Measurements from ENCODE around the gene NAB1. TPM values are rescaled to one million over a fixed set of nuclear protein-coding genes. Genes with fewer than 3 reads are reported as not detected.

The NAB1 gene
- total RNA-seq, 4 donors from 2014 or later, result 63.3 to 84.3 (median 70.6) TPM

DNA sequence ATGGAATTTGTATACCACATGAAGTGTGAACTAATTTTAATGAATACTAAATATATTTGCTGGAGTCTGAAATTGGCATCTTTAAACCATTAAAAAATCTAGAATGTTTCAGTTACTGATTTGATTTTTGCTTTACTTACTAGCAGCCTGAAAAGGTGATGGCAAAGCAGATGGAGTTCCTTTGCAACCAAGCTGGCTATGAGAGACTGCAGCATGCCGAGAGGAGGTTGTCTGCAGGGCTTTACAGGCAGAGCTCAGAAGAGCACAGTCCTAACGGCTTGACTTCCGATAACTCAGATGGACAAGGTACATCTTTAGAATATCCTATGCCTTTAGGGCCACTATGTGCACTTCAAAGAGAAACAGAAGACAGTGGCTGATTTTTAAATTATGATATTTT is 36.5 kb downstream of the NAB1 start:
- no peaks in the 10 kb centered on the region for H3K27me3 ChIP-seq
- peaks cover 0 to 18% (median 0%) of the 10 kb centered on the region in 4 donors for H3K4me1 ChIP-seq
- H3K36me3 ChIP-seq, result peaks cover 0 to 27% (median 0%) of the 10 kb centered on the region in 3 donors
- H3K4me3 ChIP-seq, result no peak overlapping the region
- WGBS, 2 donors, result 70 to 71% methylated on average over 3 of the region's 3 CpGs
- H3K27ac ChIP-seq, result no peak overlapping the region
- TF ChIP-seq POLR2A (IDR thresholded peaks at IDR 0.05), result no peak
- TF ChIP-seq EP300 (IDR thresholded peaks at IDR 0.05), result no peak
- TF ChIP-seq CTCF (IDR thresholded peaks at IDR 0.05), result no peak
- no peak for DNase-seq (ENCODE audit: low spot score in 2 of 2)
- no peaks in the 10 kb centered on the region for H3K9me3 ChIP-seq

DNA sequence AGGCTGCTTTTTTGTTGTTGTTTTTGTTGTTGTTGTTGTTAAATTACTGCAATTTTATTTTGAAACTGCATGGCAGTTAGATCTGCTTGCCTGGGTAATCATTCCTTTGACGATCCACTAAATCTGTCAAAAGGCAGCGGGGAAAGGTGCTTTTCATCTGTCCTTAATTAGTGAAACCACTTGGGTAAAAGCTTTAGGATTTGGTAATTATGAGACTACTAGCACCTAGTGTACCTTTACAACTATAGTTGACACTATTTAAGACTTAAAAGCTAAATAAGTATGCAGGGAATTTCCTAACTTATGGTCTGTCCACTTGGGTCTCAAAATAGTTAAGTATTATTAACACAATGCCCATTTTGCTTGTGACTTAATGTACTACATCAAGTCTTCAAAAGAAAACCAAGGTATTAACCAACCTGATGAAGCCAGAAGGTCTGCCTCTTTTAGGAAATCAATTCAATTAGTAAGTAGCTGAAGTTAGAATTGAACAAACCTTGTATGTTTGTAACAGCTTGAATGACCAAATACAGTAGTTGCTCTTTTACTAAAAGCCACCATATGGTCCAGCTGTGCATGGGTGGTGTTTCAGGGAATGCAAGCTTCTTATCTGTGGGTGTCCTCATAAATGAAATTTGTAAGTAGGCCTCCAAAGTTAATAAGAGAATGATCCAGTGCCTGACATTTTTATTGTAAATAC is 44.8 kb downstream of the NAB1 start:
- Histone ChIP-seq H3K27ac (no peak overlapping the region), H3K4me3 (no peak overlapping the region), H3K36me3 (peaks cover 0 to 19% (median 0%) of the 10 kb centered on the region in 3 donors), H3K4me1 (no peaks in the 10 kb centered on the region), H3K9me3 (peaks cover 0 to 3% (median 0%) of the 10 kb centered on the region in 4 donors), H3K27me3 (no peaks in the 10 kb centered on the region)
- no peak for DNase-seq (ENCODE audit: low spot score in 2 of 2)
- WGBS, 2 donors, result 82 to 93% methylated on average over 2 of the region's 2 CpGs
- TF ChIP-seq CTCF (IDR thresholded peaks at IDR 0.05) (no peak), EP300 (IDR thresholded peaks at IDR 0.05) (no peak), POLR2A (IDR thresholded peaks at IDR 0.05) (no peak)

DNA sequence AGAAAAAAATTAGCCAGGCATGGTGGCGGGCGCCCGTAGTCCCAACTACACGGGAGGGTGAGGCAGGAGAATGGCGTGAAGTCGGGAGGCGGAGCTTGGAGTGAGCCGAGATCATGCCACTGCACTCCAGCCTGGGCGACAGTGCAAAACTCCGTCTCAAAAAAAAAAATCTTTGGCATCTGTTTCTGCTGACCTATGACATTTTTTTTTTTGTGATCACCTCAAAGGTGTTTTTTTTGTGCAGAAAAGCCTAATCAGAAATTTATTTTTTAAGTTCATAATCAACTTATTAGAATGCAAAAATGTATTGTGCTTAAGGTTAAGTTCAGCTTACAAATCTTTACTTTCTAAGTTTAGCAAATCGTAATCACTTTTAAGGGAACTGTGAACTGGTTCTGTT is 45.6 kb downstream of the NAB1 start:
- Histone ChIP-seq H3K4me1 (no peaks in the 10 kb centered on the region), H3K36me3 (peaks cover 0 to 15% (median 0%) of the 10 kb centered on the region in 3 donors), H3K4me3 (no peak overlapping the region), H3K27me3 (no peaks in the 10 kb centered on the region), H3K27ac (no peak overlapping the region), H3K9me3 (peaks cover 0 to 3% (median 0%) of the 10 kb centered on the region in 4 donors)
- TF ChIP-seq POLR2A (IDR thresholded peaks at IDR 0.05), result no peak
- TF ChIP-seq CTCF (IDR thresholded peaks at IDR 0.05), result no peak
- no peak for TF ChIP-seq EP300 (IDR thresholded peaks at IDR 0.05)
- 75 to 78% methylated on average over 11 of the region's 11 CpGs for WGBS, 2 donors
- no peak for DNase-seq (ENCODE audit: low spot score in 2 of 2)

DNA sequence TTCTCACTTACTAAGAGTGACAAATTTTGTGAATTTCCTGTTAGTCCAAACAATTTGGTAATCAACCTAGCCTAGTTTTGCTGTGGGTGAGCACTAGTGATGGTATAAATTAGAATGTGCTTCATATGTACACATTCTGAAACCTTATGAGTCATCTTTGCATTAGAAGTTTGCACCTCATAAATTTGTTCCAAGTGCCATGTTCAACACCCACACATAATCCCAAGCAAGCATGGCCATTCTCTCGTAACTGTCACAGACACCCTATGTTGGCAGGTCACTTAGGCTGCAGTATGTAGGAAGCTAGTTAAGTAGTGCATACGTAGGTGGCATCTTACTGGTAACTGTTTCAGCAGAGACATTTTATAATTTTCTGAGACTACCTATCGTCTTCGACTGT is 46.9 kb downstream of the NAB1 start:
- no peak overlapping the region for H3K27ac ChIP-seq
- 78 to 82% methylated on average over 4 of the region's 4 CpGs for WGBS, 2 donors

More for the DNA sequence above, 46.9 kb downstream of the NAB1 start:
- H3K9me3 ChIP-seq, result peaks cover 0 to 3% (median 0%) of the 10 kb centered on the region in 4 donors
- no peaks in the 10 kb centered on the region for H3K4me1 ChIP-seq
- TF ChIP-seq CTCF (IDR thresholded peaks at IDR 0.05), result no peak
- no peak for TF ChIP-seq POLR2A (IDR thresholded peaks at IDR 0.05)
- TF ChIP-seq EP300 (IDR thresholded peaks at IDR 0.05), result no peak
- H3K36me3 ChIP-seq, result peaks cover 0 to 15% (median 0%) of the 10 kb centered on the region in 3 donors
- no peak for DNase-seq (ENCODE audit: low spot score in 2 of 2)
- H3K4me3 ChIP-seq, result no peak overlapping the region
- no peaks in the 10 kb centered on the region for H3K27me3 ChIP-seq

All from tibial nerve (tissue), 4 donors.